Spleen (tissue), 11 donors: ENCODE measurements around the gene LGMN. TPM values are rescaled to one million over a fixed set of nuclear protein-coding genes. Genes with fewer than 3 reads are reported as not detected.

ENCODE experiments used
- DNase-seq: peaks from one replicate; pipeline ENCODE4 v3.0.0-alpha.2; 2020
- H3K27ac ChIP-seq, 8 donors: fragments of 200-600 bp; sonication (generic) in 7 of 8; 1 replicate in 4 of 8; 2 replicates in 4 of 8; pipeline versions ENCODE4 v1.5.0 to v1.8.0; 2016 to 2021; ENCODE audit warnings: inconsistent platforms in 4 of 8, mild to moderate bottlenecking in 4 of 8, moderate library complexity in 1 of 8
- H3K27me3 ChIP-seq, 7 donors: fragments of 200-600 bp; sonication (generic) in 6 of 7; replicated peaks in 1 of 7; 1 replicate in 4 of 7; 2 replicates in 3 of 7; pipeline versions ENCODE4 v1.5.0 to v1.8.0; 2016 to 2021; ENCODE audit warnings: inconsistent platforms in 3 of 7, mild to moderate bottlenecking in 1 of 7
- H3K36me3 ChIP-seq, 6 donors: fragments of 200-600 bp; sonication (generic) in 5 of 6; 1 replicate in 4 of 6; 2 replicates in 2 of 6; pipeline versions ENCODE4 v1.5.0 to v1.8.0; 2016 to 2021; ENCODE audit warnings: inconsistent platforms in 2 of 6
- H3K4me1 ChIP-seq, 6 donors: fragments of 200-600 bp; sonication (generic) in 5 of 6; 1 replicate in 3 of 6; 2 replicates in 3 of 6; pipeline versions ENCODE4 v1.5.0 to v1.8.0; 2016 to 2021; ENCODE audit warnings: inconsistent platforms in 3 of 6
- H3K4me3 ChIP-seq, 8 donors: fragments of 200-600 bp; sonication (generic) in 7 of 8; 1 replicate in 4 of 8; 2 replicates in 4 of 8; pipeline versions ENCODE4 v1.5.0 to v1.8.0; 2016 to 2021; ENCODE audit warnings: inconsistent platforms in 4 of 8, mild to moderate bottlenecking in 4 of 8, moderate library complexity in 2 of 8
- H3K9me3 ChIP-seq, 8 donors: fragments of 200-600 bp; sonication (generic) in 7 of 8; 1 replicate in 4 of 8; 2 replicates in 4 of 8; pipeline versions ENCODE4 v1.5.0 to v1.8.0; 2016 to 2021; ENCODE audit warnings: inconsistent platforms in 4 of 8
- POLR2A ChIP-seq, 3 donors: fragments of 450-650 bp; IDR thresholded peaks; one replicate each; pipeline ENCODE4 v1.5.1; 2017; ENCODE audit warnings: antibody characterized with exemption in 3 of 3, mild to moderate bottlenecking in 1 of 3
- POLR2AphosphoS5 ChIP-seq, 3 donors: sonication (generic); formaldehyde crosslinking; IDR thresholded peaks; one replicate each; pipeline ENCODE4 v1.5.1; 2017; ENCODE audit warnings: antibody characterized with exemption in 3 of 3
- WGBS, 5 donors: extraction: QIAGEN DNeasy Blood & Tissue Kit in 3 of 5; methylation state at CpG; one replicate each; pipeline versions ENCODE4 v1.1.5 to v1.1.7; 2013 to 2018; 5-methylcytosine and 5-hydroxymethylcytosine counted together
- intact Hi-C: fragments of 100-400 bp; cut with DNase I; formaldehyde crosslinking; loops from one replicate; pipeline ENCODE4 v1.15.0; 2023; ENCODE audit warnings: low total_unique reads
- polyA plus RNA-seq, 3 donors: library from polyadenylated mRNA; stranded (reverse); fragments of 200-250 nt; gene quantifications; one replicate each; pipeline ENCODE4 v1.2.1, GENCODE V29; 2013
- total RNA-seq, 7 donors: library from RNA; depleted of rRNA in 3 of 7; stranded (reverse); fragments of >200 nt in 3 of 7; fragmentation: NEBNext Ultra II Directional in 4 of 7; extraction: Animal tissue kit (Norgen Biotek cat#: 25700) in 4 of 7; gene quantifications; one replicate each; pipeline versions ENCODE4 v1.1.0 to v1.2.1, GENCODE V29; 2016 to 2021
- TF ChIP-seq, protein P1 (sequence below), 11 experiments: fragments of 200-600 bp in 7 of 11; fragments of 450-650 bp in 4 of 11; sonication (generic) in 4 of 11; IDR thresholded peaks in 8 of 11; conservative IDR thresholded peaks in 3 of 11; 1 replicate in 7 of 11; 2 replicates in 4 of 11; pipeline versions ENCODE4 v1.4.0 to v1.8.0; 2016 to 2021; ENCODE audit warnings: antibody characterized with exemption in 11 of 11, inconsistent platforms in 4 of 11, mild to moderate bottlenecking in 1 of 11
- donor health status: healthy with polysubstance abuse.
- donor health status: DM: no; HTN: no; CAD: no; lungs with moderate emphysema.
- donor health status: DM: no; HTN: no; CAD: no.
- donor health status: Bipolar disorder and iron deficiency.
- donor health status: healthy.
- donor health status: DM: no; HTN: no; CAD: no.
- donor health status: DM: yes; HTN: yes; CAD: no.

Gene LGMN
- total and polyA plus RNA-seq, 10 donors: 56.6 to 270 (median 196) TPM

DNA sequence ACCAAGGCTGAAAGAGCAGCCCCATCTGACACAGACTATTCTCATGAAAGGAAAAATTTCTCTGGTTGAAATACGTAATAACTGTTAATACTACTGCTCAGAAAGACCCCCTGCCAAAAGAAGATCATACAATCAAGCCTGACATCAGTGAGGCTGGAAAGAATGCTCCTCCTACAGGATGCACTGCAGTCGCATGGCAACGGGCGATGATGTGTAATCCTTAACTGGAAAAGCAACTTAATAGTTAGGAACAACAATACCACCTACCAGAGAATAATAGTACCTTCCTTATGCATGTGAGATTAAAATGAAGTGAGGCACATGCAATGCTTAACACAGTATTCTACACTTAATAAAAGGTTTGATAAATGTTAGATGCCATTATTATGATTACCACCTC lies 44.5 kb upstream of the LGMN start:
- Histone ChIP-seq H3K27ac (no peak overlapping the region), H3K9me3 (peaks cover 4 to 32% (median 29%) of the 10 kb centered on the region in 8 donors), H3K4me3 (no peak overlapping the region), H3K27me3 (no peaks in the 10 kb centered on the region), H3K4me1 (peaks cover 20 to 45% (median 26%) of the 10 kb centered on the region in 6 donors), H3K36me3 (peaks cover 0 to 9% (median 7%) of the 10 kb centered on the region in 6 donors)
- intact Hi-C loops: no loop called here
- TF ChIP-seq POLR2A (IDR thresholded peaks at IDR 0.05): no peak
- no peak for TF ChIP-seq POLR2AphosphoS5 (IDR thresholded peaks at IDR 0.05)
- no peak for DNase-seq
- 62 to 80% (median 71%) methylated on average over 4 of the region's 4 CpGs for WGBS, 5 donors

DNA sequence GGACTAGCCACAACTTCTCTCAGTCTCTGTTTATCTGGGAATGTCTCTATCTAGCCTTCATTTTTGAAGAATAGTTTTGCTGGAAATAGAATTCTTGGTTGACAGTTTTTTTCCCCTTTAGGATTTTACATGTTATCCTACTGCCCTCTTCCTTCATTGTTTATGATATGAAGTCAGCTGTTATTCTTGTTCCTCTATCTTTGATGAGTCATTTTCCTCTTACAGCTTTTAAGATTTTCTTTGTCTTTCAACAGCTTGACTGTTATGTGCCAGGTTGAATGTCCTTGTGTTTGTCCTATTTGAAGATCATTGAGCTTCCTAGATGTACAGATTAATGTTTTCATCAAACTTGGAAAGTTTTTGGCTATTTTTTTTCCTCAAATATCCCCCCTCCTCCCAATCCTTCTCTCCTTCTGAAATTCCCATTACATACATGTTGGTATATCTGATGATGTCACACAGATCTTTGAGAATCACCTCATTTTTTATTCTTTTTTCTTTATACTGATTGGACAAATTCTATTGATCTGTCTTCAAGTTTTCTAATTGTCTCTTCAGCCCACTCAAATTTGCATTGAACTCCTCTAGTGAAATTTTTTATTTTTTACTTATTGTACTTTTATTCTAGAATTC lies 41.1 kb upstream of the LGMN start:
- H3K36me3 ChIP-seq: no peaks in the 10 kb centered on the region
- H3K4me1 ChIP-seq: peaks cover 5 to 13% (median 7%) of the 10 kb centered on the region in 6 donors
- H3K27me3 ChIP-seq: no peaks in the 10 kb centered on the region
- peaks cover 4 to 32% (median 29%) of the 10 kb centered on the region in 8 donors for H3K9me3 ChIP-seq
- DNase-seq: no peak
- no peak overlapping the region for H3K27ac ChIP-seq
- intact Hi-C loops: no loop called here
- TF ChIP-seq, protein P1, sequence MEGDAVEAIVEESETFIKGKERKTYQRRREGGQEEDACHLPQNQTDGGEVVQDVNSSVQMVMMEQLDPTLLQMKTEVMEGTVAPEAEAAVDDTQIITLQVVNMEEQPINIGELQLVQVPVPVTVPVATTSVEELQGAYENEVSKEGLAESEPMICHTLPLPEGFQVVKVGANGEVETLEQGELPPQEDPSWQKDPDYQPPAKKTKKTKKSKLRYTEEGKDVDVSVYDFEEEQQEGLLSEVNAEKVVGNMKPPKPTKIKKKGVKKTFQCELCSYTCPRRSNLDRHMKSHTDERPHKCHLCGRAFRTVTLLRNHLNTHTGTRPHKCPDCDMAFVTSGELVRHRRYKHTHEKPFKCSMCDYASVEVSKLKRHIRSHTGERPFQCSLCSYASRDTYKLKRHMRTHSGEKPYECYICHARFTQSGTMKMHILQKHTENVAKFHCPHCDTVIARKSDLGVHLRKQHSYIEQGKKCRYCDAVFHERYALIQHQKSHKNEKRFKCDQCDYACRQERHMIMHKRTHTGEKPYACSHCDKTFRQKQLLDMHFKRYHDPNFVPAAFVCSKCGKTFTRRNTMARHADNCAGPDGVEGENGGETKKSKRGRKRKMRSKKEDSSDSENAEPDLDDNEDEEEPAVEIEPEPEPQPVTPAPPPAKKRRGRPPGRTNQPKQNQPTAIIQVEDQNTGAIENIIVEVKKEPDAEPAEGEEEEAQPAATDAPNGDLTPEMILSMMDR (IDR thresholded peaks at IDR 0.05 in 8 of 11, conservative IDR thresholded peaks at IDR 0.05 in 3 of 11): no peak
- H3K4me3 ChIP-seq: no peak overlapping the region

DNA sequence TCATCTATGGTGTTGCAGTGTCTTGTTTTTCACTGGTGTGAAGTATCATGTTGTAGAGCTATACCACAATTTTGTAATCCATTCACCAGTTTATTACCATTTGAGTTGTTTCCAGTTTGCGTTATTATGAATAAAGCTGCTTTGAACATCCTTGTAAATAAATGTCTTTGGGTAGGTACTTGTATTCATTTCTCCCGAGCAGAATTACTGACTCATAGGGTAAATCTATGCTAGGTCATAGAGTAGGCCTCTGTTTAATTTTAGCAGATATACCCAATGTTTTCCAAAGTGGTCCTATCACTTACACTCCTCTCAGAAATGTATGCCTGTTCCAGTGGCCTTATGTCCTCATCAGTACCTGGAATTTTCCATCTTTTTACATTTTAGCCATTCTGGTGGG lies 39.1 kb upstream of the LGMN start:
- intact Hi-C loops: no loop called here
- Histone ChIP-seq H3K4me1 (peaks cover 0 to 9% (median 0%) of the 10 kb centered on the region in 6 donors), H3K4me3 (no peak overlapping the region), H3K9me3 (peaks cover 4 to 32% (median 29%) of the 10 kb centered on the region in 8 donors), H3K36me3 (no peaks in the 10 kb centered on the region), H3K27me3 (no peaks in the 10 kb centered on the region), H3K27ac (no peak overlapping the region)
- TF ChIP-seq, protein P1 (IDR thresholded peaks at IDR 0.05 in 8 of 11, conservative IDR thresholded peaks at IDR 0.05 in 3 of 11): no peak
- no peak for TF ChIP-seq POLR2A (IDR thresholded peaks at IDR 0.05)
- no peak for TF ChIP-seq POLR2AphosphoS5 (IDR thresholded peaks at IDR 0.05)
- no peak for DNase-seq
- WGBS, 5 donors: 90 to 95% (median 93%) methylated on average over 2 of the region's 2 CpGs

DNA sequence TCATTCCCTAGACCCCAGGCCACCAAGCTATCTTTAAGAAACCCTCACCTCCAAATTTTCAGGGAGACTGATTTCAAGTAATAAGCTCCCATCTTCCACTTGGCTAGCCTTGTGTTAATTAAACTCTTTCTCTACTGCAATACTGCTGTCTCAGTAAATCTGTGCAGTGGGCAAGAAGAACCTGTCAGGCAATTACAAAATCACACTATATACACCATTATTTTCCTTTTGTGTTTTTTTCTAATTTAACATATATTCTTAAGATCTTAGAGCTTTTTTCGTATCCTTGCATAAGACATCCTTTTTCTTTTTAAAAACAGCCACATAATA lies 38.0 kb upstream of the LGMN start:
- no peak for DNase-seq
- TF ChIP-seq POLR2AphosphoS5 (IDR thresholded peaks at IDR 0.05): no peak
- no peak for TF ChIP-seq POLR2A (IDR thresholded peaks at IDR 0.05)
- TF ChIP-seq, protein P1 (IDR thresholded peaks at IDR 0.05 in 8 of 11, conservative IDR thresholded peaks at IDR 0.05 in 3 of 11): no peak
- intact Hi-C loops: no loop called here
- Histone ChIP-seq H3K36me3 (no peaks in the 10 kb centered on the region), H3K27ac (peak overlapping the region in 3 of 8 donors; percentile 15 to 33 (median 18)), H3K9me3 (peaks cover 4 to 32% (median 29%) of the 10 kb centered on the region in 8 donors), H3K27me3 (no peaks in the 10 kb centered on the region), H3K4me3 (no peak overlapping the region), H3K4me1 (peaks cover 0 to 9% (median 0%) of the 10 kb centered on the region in 6 donors)
- 78 to 94% (median 89%) methylated on average over 1 of the region's 1 CpG for WGBS, 5 donors
